NCI-H1105 (cell line): ENCODE data around the gene ARMH3.

Source experiments
- DNase-seq: peaks from one replicate; lab custom pipeline; 2025; lab: John Stamatoyannopoulos, UW

ARMH3 gene

DNA sequence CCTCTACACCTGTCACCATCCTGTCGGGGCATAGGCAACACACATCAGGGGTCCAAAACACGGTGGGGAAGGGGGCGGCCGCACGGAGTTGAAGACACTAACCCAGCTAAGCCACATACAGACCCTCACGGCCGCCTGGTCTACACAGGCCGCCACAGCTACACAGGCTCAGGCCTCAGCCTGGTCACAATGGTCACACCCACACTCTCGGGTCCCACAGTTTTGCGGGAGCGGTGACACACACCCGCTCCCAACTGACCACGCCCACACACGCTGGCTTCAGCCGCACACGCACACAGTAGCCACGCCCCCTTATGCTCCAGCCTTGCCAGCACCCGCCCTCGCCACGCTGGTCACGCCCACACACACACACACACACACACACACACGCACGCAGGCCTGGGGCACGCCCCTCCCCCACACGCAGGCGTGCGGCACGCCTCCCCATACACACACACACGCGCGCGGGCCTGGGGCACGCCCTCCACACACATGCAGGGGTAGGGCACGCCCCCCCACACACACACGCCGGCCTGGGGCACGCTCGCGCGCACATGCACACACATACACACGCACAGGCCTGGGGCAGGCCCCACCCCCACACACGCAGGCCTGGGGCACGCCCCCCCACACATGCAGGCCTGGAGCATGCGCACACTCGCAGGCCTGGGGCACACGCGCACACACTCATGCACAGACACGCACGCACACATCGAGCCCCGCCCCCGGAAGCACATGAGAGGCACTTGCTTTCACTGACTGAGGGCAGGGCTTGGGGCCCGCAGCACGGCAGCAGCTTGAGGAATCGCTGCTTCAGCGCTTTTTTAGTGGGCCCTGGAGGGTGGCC is 225.4 kb downstream of the ARMH3 start:
- DNase-seq, result peak; percentile 73

DNA sequence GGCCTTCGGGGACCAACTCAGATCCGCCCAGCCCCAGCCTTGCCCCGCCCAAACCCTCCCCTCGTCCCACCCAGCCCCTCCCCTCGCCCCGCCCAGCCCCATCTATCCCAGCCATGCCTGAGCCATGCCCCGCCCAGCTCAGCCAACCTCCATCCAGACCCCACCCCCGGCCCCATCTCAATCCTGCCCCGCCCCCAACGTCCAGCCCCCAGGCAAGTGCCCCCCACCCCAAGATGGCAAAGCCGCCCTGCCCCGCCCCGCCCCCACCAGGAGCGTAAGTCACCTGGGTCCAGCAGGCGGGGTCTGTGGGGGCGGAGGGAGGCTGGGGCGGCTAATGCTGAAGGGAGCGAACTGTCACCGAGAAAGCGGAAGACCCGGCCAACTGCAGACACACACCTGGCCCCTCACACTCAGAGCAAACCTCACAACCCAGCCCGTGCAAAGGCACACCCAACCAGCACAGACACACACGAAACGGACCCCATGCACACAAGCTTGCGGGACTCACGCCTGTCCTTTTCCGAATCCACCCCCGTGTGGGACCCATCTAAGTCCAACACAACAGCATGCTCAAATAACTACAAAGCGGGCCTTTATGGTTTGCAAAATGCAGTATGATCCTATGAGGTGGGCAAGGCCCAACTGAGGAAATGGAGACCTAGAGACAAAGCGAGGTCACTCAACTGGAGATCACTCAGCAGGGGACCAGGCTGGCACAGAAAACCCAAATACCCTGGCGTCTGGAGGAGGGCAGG is 226.2 kb downstream of the ARMH3 start:
- peak; percentile 61 for DNase-seq

DNA sequence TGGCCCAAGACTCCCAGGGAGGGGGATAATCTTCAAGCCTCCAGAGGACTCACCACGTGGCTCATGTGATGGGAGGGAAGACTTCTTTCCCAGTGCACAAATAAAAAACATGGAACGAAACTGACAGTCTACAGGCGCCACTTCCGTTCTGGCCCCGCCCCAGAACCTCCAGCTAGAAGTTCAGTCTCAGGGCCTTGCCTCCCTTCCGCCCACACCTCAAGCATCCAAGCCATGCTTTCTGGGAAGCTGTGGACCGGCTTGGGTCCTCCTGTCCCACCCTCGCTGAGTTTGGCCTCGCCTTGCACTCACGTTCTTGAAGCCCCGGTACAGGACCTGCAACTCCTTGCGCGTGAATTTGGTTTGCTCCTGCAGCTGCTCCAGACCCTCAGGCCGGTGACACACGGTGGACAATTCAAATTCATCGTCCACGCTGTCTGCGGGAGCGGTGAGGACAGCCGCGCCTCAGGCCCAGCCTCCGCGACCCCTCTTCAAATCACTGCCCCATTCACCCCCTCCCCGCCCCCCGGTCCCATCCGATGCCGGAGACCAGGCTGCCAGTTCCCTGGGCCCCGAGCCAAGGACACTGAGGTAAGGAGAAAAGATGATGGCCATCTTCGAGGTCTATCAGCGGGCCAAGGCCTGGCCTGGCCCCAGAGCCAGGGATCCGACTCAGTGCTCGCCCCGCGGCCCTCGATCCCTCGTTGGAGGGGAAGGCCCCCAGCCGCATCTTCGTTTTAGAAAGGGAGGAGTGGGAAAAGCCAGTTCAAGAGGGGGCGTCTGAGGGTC is 227.0 kb downstream of the ARMH3 start:
- no peak for DNase-seq

DNA sequence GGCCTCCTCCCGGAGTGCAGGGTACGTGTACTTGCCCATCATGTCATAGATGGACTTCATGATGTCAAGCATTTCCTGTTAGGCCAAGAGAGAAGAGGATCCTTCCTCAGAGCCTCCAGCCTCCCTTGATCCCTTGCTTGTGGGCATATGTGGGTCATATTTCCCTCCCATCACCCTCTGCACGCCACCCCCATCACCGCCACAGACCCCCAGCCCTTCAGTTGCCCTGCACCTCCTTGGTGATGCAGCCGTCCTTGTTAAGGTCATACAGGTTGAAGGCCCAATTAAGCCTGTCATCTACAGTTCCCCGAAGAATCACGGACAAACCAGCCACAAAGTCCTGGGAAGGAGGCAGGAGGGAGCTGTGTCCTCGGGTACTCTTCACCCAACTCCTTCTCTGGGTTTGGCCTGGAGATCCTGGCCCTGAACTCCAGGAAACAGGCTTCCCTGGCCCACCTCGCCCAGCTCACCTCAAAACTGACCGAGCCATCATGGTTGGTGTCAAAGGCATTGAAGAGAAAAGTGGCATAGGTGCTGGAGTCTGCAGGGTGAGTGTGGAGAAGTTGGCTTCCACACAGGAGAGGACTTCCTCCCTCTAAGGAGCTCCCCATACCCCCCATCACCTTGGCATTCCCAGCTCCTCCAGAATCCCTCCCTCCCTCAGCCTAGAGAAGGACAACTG is 227.9 kb downstream of the ARMH3 start:
- DNase-seq, result no peak

DNA sequence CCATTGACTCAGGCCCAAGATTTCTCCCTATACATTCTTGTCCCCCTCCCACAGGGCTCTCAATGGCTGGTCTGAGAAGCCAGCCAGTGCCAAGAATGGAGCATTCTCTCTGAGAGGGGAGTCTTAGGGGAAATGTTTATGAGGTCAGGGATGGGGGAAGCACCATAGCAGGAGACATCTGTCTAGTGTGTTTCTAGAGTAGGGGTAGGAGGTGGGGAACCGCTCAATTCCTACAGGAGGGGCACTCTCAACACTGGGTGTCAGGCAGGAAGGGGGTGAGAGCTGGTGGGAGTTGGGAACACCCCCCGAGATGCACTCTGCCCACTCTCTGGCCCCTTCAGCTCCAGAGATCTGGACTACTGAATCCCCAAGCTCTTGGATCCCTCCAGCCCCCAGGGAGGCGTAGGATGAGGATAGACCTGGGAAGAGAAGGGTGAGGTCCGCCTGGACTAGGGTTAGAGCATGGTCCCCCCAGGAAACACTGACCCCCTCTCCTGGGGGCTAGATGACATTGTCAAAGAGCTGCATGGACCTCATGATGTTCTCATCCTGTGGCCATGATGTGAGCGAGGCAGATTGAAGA is 229.0 kb downstream of the ARMH3 start:
- DNase-seq, result no peak

DNA sequence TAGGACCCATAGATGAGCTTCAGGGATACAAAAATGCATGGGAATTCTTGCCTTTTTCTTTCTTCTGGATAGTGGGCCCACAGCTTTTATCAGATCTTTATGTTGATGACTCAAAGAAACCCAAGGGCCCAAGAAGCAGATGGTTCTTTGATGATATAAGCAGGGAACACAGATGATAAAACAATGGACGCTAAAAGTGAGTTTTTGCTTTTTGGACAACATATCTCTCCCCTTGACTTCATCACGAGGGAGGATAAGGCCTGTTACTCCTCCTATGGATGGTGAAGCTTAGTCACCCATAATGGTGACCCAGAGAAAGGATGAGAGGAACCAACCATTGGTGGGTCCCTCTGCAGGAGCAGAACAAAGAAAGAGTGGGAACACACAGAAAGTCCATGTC is 231.2 kb downstream of the ARMH3 start:
- no peak for DNase-seq

DNA sequence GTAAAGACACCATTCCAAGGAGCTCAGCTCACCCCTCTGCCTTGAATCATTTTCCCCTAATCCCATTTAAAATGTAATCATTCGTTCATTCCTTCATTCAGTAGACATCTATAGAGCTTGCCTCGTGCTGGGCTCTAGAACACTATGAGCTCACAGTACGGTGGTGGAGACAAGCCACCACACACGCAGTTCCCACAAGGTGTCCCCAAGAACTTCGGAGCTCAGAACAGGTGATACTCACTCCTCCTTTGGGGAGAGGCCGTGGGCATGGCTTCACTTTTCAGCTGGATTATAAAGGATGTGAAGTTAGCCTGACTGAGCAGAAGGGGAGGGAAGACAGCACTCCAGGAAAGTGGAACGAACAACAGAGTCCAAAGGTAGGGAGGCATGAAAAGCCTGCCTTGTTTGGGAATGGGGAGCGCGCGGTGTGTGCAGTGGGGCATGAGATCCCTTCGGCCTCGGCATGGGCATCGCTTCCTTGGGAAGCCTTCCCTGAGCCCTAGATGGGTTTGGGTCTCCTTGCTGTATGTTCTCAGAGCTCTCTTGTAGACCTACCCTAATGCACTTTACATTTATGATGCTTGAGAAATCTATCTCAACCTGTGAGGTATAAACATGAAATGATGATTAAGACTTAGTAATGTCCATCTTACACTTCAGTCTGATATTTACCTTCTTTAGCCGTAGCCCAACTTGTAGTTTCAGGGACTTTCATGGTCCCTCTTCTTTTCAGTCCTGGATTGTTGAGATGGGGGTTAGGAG is 236.9 kb downstream of the ARMH3 start:
- no peak for DNase-seq

DNA sequence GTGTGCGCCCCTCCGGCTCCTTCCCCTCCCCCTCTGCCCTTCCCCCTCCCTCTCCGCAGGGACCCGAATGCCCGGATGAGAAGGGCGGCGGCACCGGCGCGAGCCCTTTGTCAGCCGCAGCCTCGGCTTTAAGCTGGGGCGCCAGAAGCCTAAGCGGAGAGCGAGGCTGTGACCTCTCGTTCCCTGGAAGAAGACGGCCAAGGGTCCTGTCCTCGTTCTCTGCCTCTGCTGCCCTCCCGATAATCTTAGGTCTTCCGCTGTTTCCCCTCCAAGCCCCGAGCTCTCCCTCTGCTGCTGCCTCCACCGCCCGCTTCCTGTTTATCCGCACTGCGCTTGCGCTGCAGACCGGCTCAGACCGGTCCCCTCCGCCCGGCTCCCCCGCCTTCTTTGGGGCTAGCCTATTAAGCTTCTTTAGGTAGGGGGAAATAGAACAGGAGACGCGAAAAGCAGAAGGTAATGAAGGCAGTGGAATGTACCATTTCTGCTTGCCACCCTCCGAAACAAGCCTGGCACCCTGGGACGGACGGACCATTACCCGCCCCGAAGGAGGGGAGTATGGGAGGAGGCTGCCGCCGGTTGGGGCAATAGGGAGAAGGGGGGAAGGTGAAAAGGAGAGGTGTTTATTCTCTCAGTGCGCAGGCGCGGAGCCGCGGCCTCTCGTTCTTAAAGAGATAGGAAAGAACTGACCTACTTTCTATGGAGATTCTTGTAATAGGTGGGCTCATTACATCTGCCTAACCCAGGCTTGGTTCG is 237.7 kb downstream of the ARMH3 start, which contains the start of gene OGA:
Gene OGA, minus strand, starts transcription at position 326 of the 753 bp plus-strand sequence. CDS start 422 bp downstream, outside the sequence.
- peak; percentile 94 for DNase-seq

DNA sequence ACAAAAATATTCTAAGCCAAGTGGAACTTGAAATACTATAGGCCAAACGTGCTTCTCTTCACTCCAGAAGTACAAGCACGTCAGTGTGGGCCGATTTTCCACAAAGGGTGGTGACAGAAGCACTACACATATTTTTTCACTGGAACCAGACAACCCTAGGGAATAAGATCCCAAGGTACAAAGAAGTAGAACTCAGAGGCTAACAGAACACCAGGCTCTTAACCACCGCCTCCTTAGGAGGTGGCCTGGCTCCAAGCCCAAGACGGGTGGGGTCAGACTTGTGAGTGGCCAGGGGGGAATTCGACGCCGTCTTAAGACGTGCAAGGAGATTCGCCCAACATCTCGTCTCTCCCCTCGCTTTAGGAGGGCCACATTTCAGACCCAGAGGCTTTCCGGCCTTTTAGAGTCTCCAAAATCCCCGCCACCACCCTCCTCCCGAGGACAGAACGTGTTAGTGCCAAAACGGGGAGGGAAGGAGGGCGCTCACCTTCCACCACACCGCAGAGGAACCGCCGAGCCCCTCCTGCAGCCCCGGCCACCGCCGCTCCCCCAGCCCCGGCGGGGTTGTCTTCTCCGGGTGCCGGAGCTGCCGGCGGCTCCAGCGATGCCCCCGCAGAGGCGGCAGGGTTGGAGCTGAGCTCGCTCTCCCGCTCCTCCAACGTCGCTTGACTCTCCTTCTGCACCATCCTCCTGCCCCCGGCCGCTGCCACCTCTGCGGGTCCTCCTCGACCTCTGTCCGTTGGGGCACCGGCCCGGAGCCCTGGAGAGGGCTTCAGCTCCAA is 238.4 kb downstream of the ARMH3 start:
- no peak for DNase-seq

DNA sequence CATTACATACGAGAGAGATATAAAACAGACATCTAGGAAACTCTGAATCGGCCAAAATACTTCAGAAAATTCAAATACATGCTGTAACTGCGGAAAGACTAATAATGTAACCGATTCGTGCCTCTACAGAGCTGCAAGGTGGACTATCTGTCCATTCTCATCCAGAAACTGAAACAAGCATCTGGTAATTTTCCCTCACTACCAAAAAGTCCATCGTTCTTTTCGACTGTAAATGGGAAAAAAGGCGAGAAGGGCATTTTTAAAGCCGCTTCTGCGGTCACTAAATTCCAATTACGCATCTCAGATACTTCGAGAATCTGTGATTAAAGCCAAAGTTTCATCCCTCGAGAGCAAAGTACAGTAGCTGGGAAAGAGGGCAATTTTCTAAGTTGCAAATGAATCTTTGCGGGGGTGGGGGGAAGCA is 239.0 kb downstream of the ARMH3 start:
- no peak for DNase-seq

DNA sequence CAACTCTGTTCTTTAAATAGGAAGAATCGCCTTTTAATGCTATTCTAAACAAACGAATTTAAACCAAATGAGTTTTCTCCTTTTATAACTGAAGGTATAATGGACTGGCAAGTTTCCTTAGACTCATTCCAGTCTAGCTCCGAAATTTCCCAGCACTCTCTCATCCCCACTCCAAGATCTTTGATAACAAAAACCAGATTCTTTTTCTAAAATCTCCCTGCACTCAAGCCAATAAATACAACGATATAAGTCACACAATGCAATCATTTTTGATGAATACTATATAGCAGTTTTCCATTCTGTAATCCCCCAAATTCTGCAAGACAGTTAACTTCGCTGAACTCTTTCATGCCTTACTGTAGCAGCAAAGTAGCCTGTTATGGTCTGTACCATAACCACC is 239.6 kb downstream of the ARMH3 start:
- DNase-seq, result no peak

DNA sequence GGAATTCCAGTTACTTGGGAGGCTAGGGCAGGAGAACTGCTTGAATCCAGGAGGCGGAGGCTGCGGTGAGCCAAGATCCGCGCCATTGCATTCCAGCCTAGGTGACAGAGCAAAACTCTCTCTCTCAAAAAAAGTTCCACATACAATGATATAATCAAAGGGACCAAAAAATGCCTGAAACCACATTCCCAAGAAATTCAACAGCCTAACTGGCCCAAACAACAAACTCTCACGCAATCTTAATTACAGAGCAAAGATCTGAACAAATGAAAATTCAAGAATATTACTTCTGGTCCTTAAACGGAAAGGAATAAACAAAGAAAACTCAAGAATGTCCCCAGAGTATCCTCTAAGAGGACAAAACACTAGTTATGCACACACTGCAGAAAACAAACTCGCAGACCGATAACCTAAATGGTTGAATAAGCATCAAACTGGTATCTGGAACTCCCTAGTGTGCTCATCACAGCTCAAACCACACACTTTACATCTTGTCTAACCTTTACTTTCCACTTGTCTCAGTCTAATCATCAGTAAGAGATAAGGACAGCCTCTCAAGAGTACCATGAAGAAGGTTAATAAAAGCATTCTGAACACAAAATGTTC is 241.4 kb downstream of the ARMH3 start:
- DNase-seq, result no peak

DNA sequence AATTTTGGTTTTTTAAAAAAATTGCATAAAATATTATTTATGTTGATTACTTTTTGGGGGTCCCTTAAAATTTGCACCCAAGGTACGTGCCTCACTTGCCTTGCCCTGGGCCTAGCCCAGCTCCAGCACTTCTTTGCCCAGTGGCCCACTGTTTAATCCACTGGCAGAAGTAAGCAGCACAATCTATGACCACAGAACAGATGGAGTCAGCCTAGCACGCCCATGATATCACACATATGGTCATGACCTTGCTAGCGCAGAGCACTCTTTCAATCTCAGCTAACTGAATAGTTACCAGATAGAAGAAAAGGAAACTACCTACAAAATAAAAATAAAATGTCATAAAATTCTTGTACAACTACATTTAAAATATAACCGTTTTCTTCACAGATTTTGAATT is 243.4 kb downstream of the ARMH3 start:
- no peak for DNase-seq

DNA sequence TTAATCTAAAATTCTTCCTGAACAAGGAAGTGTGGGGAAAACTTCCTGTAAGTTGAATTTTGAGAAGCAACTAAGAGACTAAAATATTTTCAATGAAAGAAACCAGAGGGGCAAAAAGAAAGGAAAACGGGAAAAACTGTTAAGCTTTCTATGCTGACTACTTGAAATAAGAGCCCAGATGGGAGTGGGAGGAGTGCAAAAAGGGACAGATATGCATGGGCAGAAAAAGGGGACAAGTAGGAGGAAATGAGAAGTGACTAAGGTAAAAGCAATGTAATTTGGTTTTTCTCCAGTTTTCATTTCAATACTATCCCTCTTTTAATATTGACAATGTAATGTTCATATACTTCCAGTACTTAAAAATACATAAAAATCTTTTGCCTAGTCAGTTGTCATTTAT is 248.8 kb downstream of the ARMH3 start:
- DNase-seq, result no peak

DNA sequence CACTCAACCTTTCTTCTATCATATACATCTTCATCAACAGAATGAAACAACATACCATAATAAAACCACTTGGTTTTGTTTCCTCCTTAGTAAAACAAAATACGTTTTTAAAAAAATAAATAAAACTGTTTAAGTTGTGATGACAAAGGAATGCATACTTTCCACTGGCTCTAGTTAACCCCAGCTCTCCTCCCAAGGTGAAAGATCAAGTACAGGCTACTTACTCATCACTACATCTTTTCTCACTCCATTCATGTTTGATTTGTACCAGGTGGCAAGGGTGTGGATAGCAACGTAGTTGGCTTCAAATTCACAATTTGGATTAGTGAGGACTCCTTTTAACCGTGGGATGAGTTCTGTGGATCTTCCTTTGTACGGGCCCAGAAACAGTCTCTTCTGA is 252.5 kb downstream of the ARMH3 start:
- DNase-seq, result no peak

DNA sequence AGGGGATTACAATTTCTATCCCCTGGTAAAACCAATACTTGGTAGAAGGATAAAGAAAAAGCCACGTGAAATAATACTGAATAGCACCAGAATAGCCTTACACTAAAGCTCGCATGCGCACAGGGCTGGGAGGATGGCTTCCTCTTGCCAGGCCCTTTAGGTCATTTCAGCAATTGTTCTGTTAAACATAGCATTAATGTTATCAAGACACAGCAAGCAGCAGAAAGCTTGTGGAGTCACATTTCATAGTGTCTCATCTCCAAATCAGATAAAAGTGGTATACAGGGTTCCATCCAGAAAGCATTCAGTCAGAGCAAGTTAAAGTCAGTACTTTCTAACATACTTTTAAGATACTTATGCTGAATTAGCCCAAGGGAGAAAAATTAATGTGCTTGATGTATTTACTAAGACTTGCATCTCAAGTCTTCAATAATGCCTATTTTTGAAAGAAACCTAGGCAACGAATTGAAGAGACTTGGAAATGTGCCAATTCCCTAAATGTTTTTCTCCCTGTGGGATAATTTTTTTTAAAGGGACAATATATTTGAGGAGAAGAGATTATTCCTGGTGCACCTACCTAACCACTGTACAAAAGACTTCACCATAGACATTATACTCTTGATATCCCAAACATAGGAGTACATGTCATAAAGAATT is 258.4 kb downstream of the ARMH3 start:
- no peak for DNase-seq
